Large intestine (tissue), 3 donors: ENCODE measurements around the gene MAPRE3. TPM values are rescaled to one million over a fixed set of nuclear protein-coding genes. Genes with fewer than 3 reads are reported as not detected.

Source experiments
- DNase-seq, 2 donors: peaks; one replicate each; pipeline versions ENCODE4 v3.0.0 to v3.0.0-alpha.2; 2013
- H3K27ac ChIP-seq: one replicate; pipeline ENCODE4 v1.5.1; 2013; ENCODE audit warnings: low read length
- H3K27me3 ChIP-seq: 2 replicates; pipeline ENCODE4 v1.6.1; 2013; ENCODE audit warnings: low read length; ENCODE audit not compliant: control insufficient read depth, insufficient read depth
- H3K36me3 ChIP-seq: 2 replicates; pipeline ENCODE4 v1.6.1; 2013; ENCODE audit warnings: low read length; ENCODE audit not compliant: control insufficient read depth, insufficient read depth
- H3K4me1 ChIP-seq: one replicate; pipeline ENCODE4 v1.6.1; 2013; ENCODE audit warnings: low read length; ENCODE audit not compliant: control insufficient read depth, insufficient read depth
- H3K4me3 ChIP-seq: one replicate; pipeline ENCODE4 v1.5.1; 2013; ENCODE audit warnings: low read length
- H3K9me3 ChIP-seq: one replicate; pipeline ENCODE4 v1.6.1; 2013; ENCODE audit warnings: mild to moderate bottlenecking, low read depth, low read length, moderate library complexity; ENCODE audit not compliant: control insufficient read depth
- WGBS: methylation state at CpG from one replicate; pipeline ENCODE4 v1.1.5; 2013; ENCODE audit warnings: low lambda C conversion rate; ENCODE audit not compliant: insufficient coverage; 5-methylcytosine and 5-hydroxymethylcytosine counted together
- polyA plus RNA-seq: library from polyadenylated mRNA; unstranded; fragments of 120-200 nt; gene quantifications from one replicate; pipeline ENCODE4 v1.2.1, GENCODE V29; 2013

Gene MAPRE3
- polyA plus RNA-seq, 1 donor: 20.7 TPM

GRCh38 chr2:27050996-27051901, 80.8 kb downstream of the MAPRE3 start, which contains the start of gene AGBL5:
AGBL5 (plus strand) TSS chr2:27051668; CDS start chr2:27052959, 1,291 bp downstream.
- Histone ChIP-seq H3K27ac (peak within 1 kb of the TSS; percentile 91), H3K4me3 (peak within 1 kb of the TSS; percentile 74), H3K27me3 (no peaks in the 10 kb centered on the region), H3K36me3 (peaks cover 29% of the 10 kb centered on the region), H3K4me1 (peaks cover 11% of the 10 kb centered on the region), H3K9me3 (no peaks in the 10 kb centered on the region)
- no CpG with 5 or more reads among the region's 67 CpGs for WGBS
- DNase-seq: peak; percentile 93

- Histone ChIP-seq H3K36me3 (peaks cover 33% of the 10 kb centered on the region), H3K4me3 (peak overlapping the region; percentile 74), H3K9me3 (no peaks in the 10 kb centered on the region), H3K4me1 (peaks cover 11% of the 10 kb centered on the region), H3K27me3 (no peaks in the 10 kb centered on the region), H3K27ac (no peak overlapping the region)
- no peak for DNase-seq
- no CpG with 5 or more reads among the region's 24 CpGs for WGBS
Measured at GRCh38 chr2:27051902-27052645, 81.6 kb downstream of the MAPRE3 start.

- Histone ChIP-seq H3K4me1 (peaks cover 11% of the 10 kb centered on the region), H3K4me3 (no peak overlapping the region), H3K27ac (no peak overlapping the region), H3K36me3 (peaks cover 42% of the 10 kb centered on the region), H3K9me3 (no peaks in the 10 kb centered on the region), H3K27me3 (no peaks in the 10 kb centered on the region)
- no peak for DNase-seq
- WGBS: 100% methylated on average over 1 of the region's 11 CpGs
Measured at GRCh38 chr2:27053321-27053720, 82.9 kb downstream of the MAPRE3 start.

GRCh38 chr2:27053776-27054175, 83.3 kb downstream of the MAPRE3 start:
- H3K27me3 ChIP-seq: no peaks in the 10 kb centered on the region
- DNase-seq: no peak
- H3K4me3 ChIP-seq: no peak overlapping the region
- WGBS: 80% methylated on average over 1 of the region's 8 CpGs
- no peak overlapping the region for H3K27ac ChIP-seq
- H3K4me1 ChIP-seq: peaks cover 11% of the 10 kb centered on the region
- H3K9me3 ChIP-seq: no peaks in the 10 kb centered on the region
- H3K36me3 ChIP-seq: peaks cover 45% of the 10 kb centered on the region

- Histone ChIP-seq H3K27ac (no peak overlapping the region), H3K27me3 (no peaks in the 10 kb centered on the region), H3K4me1 (peaks cover 4% of the 10 kb centered on the region), H3K36me3 (peaks cover 52% of the 10 kb centered on the region), H3K9me3 (no peaks in the 10 kb centered on the region), H3K4me3 (no peak overlapping the region)
- WGBS: no CpG with 5 or more reads among the region's 11 CpGs
- no peak for DNase-seq
Measured at GRCh38 chr2:27054721-27055120, 84.3 kb downstream of the MAPRE3 start.

- H3K4me3 ChIP-seq: no peak overlapping the region
- H3K9me3 ChIP-seq: no peaks in the 10 kb centered on the region
- no peaks in the 10 kb centered on the region for H3K27me3 ChIP-seq
- DNase-seq: no peak
- no CpG with 5 or more reads among the region's 6 CpGs for WGBS
- peaks cover 56% of the 10 kb centered on the region for H3K36me3 ChIP-seq
- H3K27ac ChIP-seq: no peak overlapping the region
- H3K4me1 ChIP-seq: peaks cover 3% of the 10 kb centered on the region
Measured at GRCh38 chr2:27057184-27057583, 86.7 kb downstream of the MAPRE3 start.

- DNase-seq: no peak
- H3K27me3 ChIP-seq: no peaks in the 10 kb centered on the region
- WGBS: no CpG with 5 or more reads among the region's 10 CpGs
- H3K36me3 ChIP-seq: peaks cover 55% of the 10 kb centered on the region
- H3K9me3 ChIP-seq: no peaks in the 10 kb centered on the region
- no peak overlapping the region for H3K27ac ChIP-seq
- H3K4me3 ChIP-seq: no peak overlapping the region
- H3K4me1 ChIP-seq: no peaks in the 10 kb centered on the region
Measured at GRCh38 chr2:27058210-27058609, 87.8 kb downstream of the MAPRE3 start.

GRCh38 chr2:27059141-27059820, 88.8 kb downstream of the MAPRE3 start:
- H3K9me3 ChIP-seq: no peaks in the 10 kb centered on the region
- no peak for DNase-seq
- H3K36me3 ChIP-seq: peaks cover 45% of the 10 kb centered on the region
- no peaks in the 10 kb centered on the region for H3K27me3 ChIP-seq
- H3K4me1 ChIP-seq: no peaks in the 10 kb centered on the region
- no CpG with 5 or more reads among the region's 15 CpGs for WGBS
- no peak overlapping the region for H3K4me3 ChIP-seq
- no peak overlapping the region for H3K27ac ChIP-seq

- peaks cover 38% of the 10 kb centered on the region for H3K36me3 ChIP-seq
- H3K4me3 ChIP-seq: no peak overlapping the region
- no peaks in the 10 kb centered on the region for H3K4me1 ChIP-seq
- WGBS: no CpG with 5 or more reads among the region's 3 CpGs
- no peak overlapping the region for H3K27ac ChIP-seq
- H3K9me3 ChIP-seq: no peaks in the 10 kb centered on the region
- no peak for DNase-seq
- no peaks in the 10 kb centered on the region for H3K27me3 ChIP-seq
Measured at GRCh38 chr2:27060323-27060722, 89.9 kb downstream of the MAPRE3 start.

- no peak for DNase-seq
- Histone ChIP-seq H3K4me3 (no peak overlapping the region), H3K27me3 (no peaks in the 10 kb centered on the region), H3K27ac (no peak overlapping the region), H3K36me3 (peaks cover 43% of the 10 kb centered on the region), H3K4me1 (peaks cover 8% of the 10 kb centered on the region), H3K9me3 (no peaks in the 10 kb centered on the region)
- WGBS: no CpG with 5 or more reads among the region's 3 CpGs
Measured at GRCh38 chr2:27065128-27065527, 94.7 kb downstream of the MAPRE3 start.
